H1 (cell line): ENCODE measurements around the gene MED17. TPM values are rescaled to one million over a fixed set of nuclear protein-coding genes. Genes with fewer than 3 reads are reported as not detected.

ENCODE experiments used
- CTCF ChIA-PET: fragments of 300-600 bp; sonication (Branson Sonifier 250); formaldehyde crosslinking; loops from one replicate; lab custom pipeline; 2021; ENCODE audit not compliant: partially characterized antibody; lab: Charles Lee
- POLR2A ChIA-PET: fragments of 300-600 bp; sonication (Branson Sonifier 250); formaldehyde crosslinking; loops from one replicate; lab custom pipeline; 2021; ENCODE audit warnings: inconsistent platforms; ENCODE audit not compliant: partially characterized antibody; lab: Charles Lee
- DNase-seq, 2 experiments: peaks; one replicate each; pipeline versions ENCODE4 v3.0.0 to v3.0.0-alpha.2; 2010 to 2022; ENCODE audit warnings: low spot score in 2 of 2, low read depth in 1 of 2, mixed read lengths in 1 of 2
- FAIRE-seq: peaks from 2 replicates; lab custom pipeline; 2011; peaks lifted over from hg19 to GRCh38; lab: Jason Lieb, UNC
- H2AFZ ChIP-seq: 2 replicates; pipeline ENCODE4 v1.8.1; 2012; ENCODE audit warnings: low read length, inconsistent platforms
- H2AK5ac ChIP-seq: 2 replicates; pipeline ENCODE4 v1.6.1; 2013; ENCODE audit warnings: low read depth, low read length
- H2BK120ac ChIP-seq: replicated peaks from 2 replicates; pipeline ENCODE3; 2013; ENCODE audit warnings: low read depth, low read length, inconsistent platforms
- H2BK12ac ChIP-seq: 2 replicates; pipeline ENCODE4 v1.6.1; 2013; ENCODE audit warnings: low read depth, low read length
- H2BK15ac ChIP-seq: 2 replicates; pipeline ENCODE4 v1.6.1; 2013; ENCODE audit warnings: low read length
- H2BK20ac ChIP-seq: 2 replicates; pipeline ENCODE4 v1.6.1; 2013; ENCODE audit warnings: low read length
- H2BK5ac ChIP-seq: 2 replicates; pipeline ENCODE4 v1.6.1; 2013; ENCODE audit warnings: low read depth, low read length
- H3K14ac ChIP-seq: 2 replicates; pipeline ENCODE4 v1.6.1; 2013; ENCODE audit warnings: inconsistent platforms; ENCODE audit not compliant: insufficient read length
- H3K18ac ChIP-seq: 2 replicates; pipeline ENCODE4 v1.6.1; 2013; ENCODE audit warnings: low read length; ENCODE audit errors: extremely low read depth
- H3K23ac ChIP-seq: 2 replicates; pipeline ENCODE4 v1.6.1; 2013; ENCODE audit warnings: inconsistent platforms; ENCODE audit not compliant: insufficient read length
- H3K23me2 ChIP-seq: 2 replicates; pipeline ENCODE4 v1.6.1; 2013; ENCODE audit warnings: low read depth, low read length
- H3K27ac ChIP-seq: 2 replicates; pipeline ENCODE4 v1.6.1; 2011; ENCODE audit warnings: low read depth, low read length, inconsistent platforms
- H3K27me3 ChIP-seq, 4 experiments: replicated peaks in 1 of 4; 1 replicate in 1 of 4; 2 replicates in 3 of 4; pipeline versions ENCODE4 v1.6.1 to v1.8.1; 2011 to 2013; ENCODE audit warnings: low read length in 3 of 4, mild to moderate bottlenecking in 3 of 4, inconsistent platforms in 2 of 4, mixed read lengths in 2 of 4, moderate library complexity in 1 of 4; ENCODE audit not compliant: control insufficient read depth in 3 of 4, insufficient read depth in 3 of 4; ENCODE audit errors: extremely low read depth in 1 of 4
- H3K36me3 ChIP-seq, 4 experiments: 2 replicates each; pipeline versions ENCODE4 v1.6.1 to v1.8.1; 2011 to 2013; ENCODE audit warnings: mild to moderate bottlenecking in 4 of 4, low read length in 3 of 4, moderate library complexity in 2 of 4, control low read depth in 1 of 4, inconsistent platforms in 1 of 4; ENCODE audit not compliant: insufficient read depth in 4 of 4, control insufficient read depth in 2 of 4
- H3K4ac ChIP-seq: replicated peaks from 2 replicates; pipeline ENCODE3; 2013; ENCODE audit warnings: low read length, low read depth, mixed read lengths, inconsistent platforms; ENCODE audit not compliant: insufficient read length
- H3K4me1 ChIP-seq, 4 experiments: replicated peaks in 1 of 4; 1 replicate in 1 of 4; 2 replicates in 3 of 4; pipeline versions ENCODE4 v1.6.1 to v1.8.1; 2011 to 2013; ENCODE audit warnings: low read length in 3 of 4, inconsistent platforms in 2 of 4, mixed read lengths in 1 of 4; ENCODE audit not compliant: insufficient read depth in 4 of 4, control insufficient read depth in 3 of 4
- H3K4me2 ChIP-seq, 2 experiments: 2 replicates each; pipeline versions ENCODE4 v1.6.1 to v1.8.1; 2011 to 2013; ENCODE audit warnings: low read depth in 2 of 2, low read length in 2 of 2, control low read depth in 1 of 2, inconsistent platforms in 1 of 2, mild to moderate bottlenecking in 1 of 2; ENCODE audit not compliant: insufficient read depth in 1 of 2
- H3K4me3 ChIP-seq, 4 experiments: fragments of 200-600, 300-600 bp in 1 of 4; sonication (generic), shearing (Covaris generic), sonication (Bioruptor Twin) in 1 of 4; 2 replicates each; pipeline versions ENCODE4 v1.5.1 to v1.8.1; 2011 to 2016; ENCODE audit warnings: low read length in 4 of 4, low read depth in 3 of 4, control low read depth in 2 of 4, inconsistent platforms in 2 of 4, mild to moderate bottlenecking in 2 of 4, mixed read lengths in 1 of 4, moderate library complexity in 1 of 4; ENCODE audit not compliant: insufficient read depth in 2 of 4; ENCODE audit errors: extremely low read depth in 1 of 4
- H3K56ac ChIP-seq: replicated peaks from 2 replicates; pipeline ENCODE3; 2013; ENCODE audit warnings: low read depth, mild to moderate bottlenecking, mixed read lengths, low read length, inconsistent platforms; ENCODE audit not compliant: insufficient read length
- H3K79me1 ChIP-seq: 2 replicates; pipeline ENCODE4 v1.6.1; 2013; ENCODE audit warnings: low read depth, low read length, control low read depth
- H3K79me2 ChIP-seq, 2 experiments: 2 replicates each; pipeline versions ENCODE4 v1.6.1 to v1.8.1; 2012 to 2013; ENCODE audit warnings: low read length in 2 of 2, mild to moderate bottlenecking in 2 of 2, inconsistent platforms in 1 of 2; ENCODE audit not compliant: insufficient read depth in 2 of 2, control insufficient read depth in 1 of 2
- H3K9ac ChIP-seq, 4 experiments: replicated peaks in 1 of 4; 1 replicate in 1 of 4; 2 replicates in 3 of 4; pipeline versions ENCODE4 v1.6.1 to v1.8.1; 2011 to 2013; ENCODE audit warnings: low read depth in 3 of 4, low read length in 3 of 4, control low read depth in 2 of 4, mild to moderate bottlenecking in 2 of 4, moderate library complexity in 2 of 4, inconsistent platforms in 1 of 4; ENCODE audit errors: extremely low read depth in 1 of 4
- H3K9me3 ChIP-seq, 2 experiments: 2 replicates each; pipeline versions ENCODE4 v1.6.1 to v1.8.1; 2012 to 2013; ENCODE audit warnings: mild to moderate bottlenecking in 2 of 2, moderate library complexity in 2 of 2, control low read depth in 1 of 2, inconsistent platforms in 1 of 2, low read depth in 1 of 2, low read length in 1 of 2, mixed read lengths in 1 of 2; ENCODE audit not compliant: insufficient read depth in 2 of 2
- H4K20me1 ChIP-seq, 2 experiments: replicated peaks in 1 of 2; 2 replicates each; pipeline versions ENCODE3 to v1.8.1; 2011 to 2013; ENCODE audit warnings: inconsistent platforms in 2 of 2, low read length in 2 of 2, mild to moderate bottlenecking in 1 of 2; ENCODE audit not compliant: insufficient read depth in 2 of 2, control insufficient read depth in 1 of 2
- H4K5ac ChIP-seq: 2 replicates; pipeline ENCODE4 v1.6.1; 2013; ENCODE audit warnings: low read length, low read depth, mixed read lengths, inconsistent platforms; ENCODE audit not compliant: insufficient read length
- H4K8ac ChIP-seq: 2 replicates; pipeline ENCODE4 v1.8.0; 2013; ENCODE audit warnings: mild to moderate bottlenecking, moderate library complexity, low read length, inconsistent platforms; ENCODE audit not compliant: insufficient read depth; ENCODE audit errors: extremely low read depth
- H4K91ac ChIP-seq: replicated peaks from 2 replicates; pipeline ENCODE3; 2013; ENCODE audit warnings: low read length, mixed read lengths, inconsistent platforms; ENCODE audit not compliant: insufficient read length
- CREB1 ChIP-seq: IDR thresholded peaks from 2 replicates; pipeline ENCODE4 v1.6.1; 2012; ENCODE audit warnings: inconsistent platforms
- HDAC6 ChIP-seq: IDR thresholded peaks from one replicate; pipeline ENCODE4 v1.7.1; 2012; ENCODE audit warnings: low read depth, mild to moderate bottlenecking, inconsistent platforms, low read length, moderate library complexity
- TBP ChIP-seq: IDR thresholded peaks from 2 replicates; pipeline ENCODE4 v1.6.1; 2011; ENCODE audit warnings: low read depth, low read length, improper control_type of control experiment
- WGBS, 2 experiments: shearing (Covaris generic) in 1 of 2; methylation state at CpG; one replicate each; pipeline versions ENCODE4 v1.1.6 to v1.1.7; 2013 to 2015; ENCODE audit warnings: low lambda C conversion rate in 2 of 2, mixed read lengths in 2 of 2, inconsistent platforms in 1 of 2, low coverage in 1 of 2, missing lambda C conversion rate in 1 of 2; ENCODE audit not compliant: insufficient replicate concordance in 2 of 2, insufficient coverage in 1 of 2, insufficient read length in 1 of 2; ENCODE audit errors: extremely low coverage in 1 of 2, missing lambda C conversion rate in 1 of 2; 5-methylcytosine and 5-hydroxymethylcytosine counted together
- polyA plus RNA-seq, 7 experiments: library from polyadenylated mRNA; depleted of rRNA in 3 of 7; stranded (reverse) in 5 of 7; unstranded in 2 of 7; fragments of >200 nt in 5 of 7; fragments of 200-250 nt in 2 of 7; gene quantifications; 1 replicate in 5 of 7; 2 replicates in 1 of 7; 4 replicates in 1 of 7; pipeline versions ENCODE4 v1.2.1 to v1.2.3, GENCODE V29; 2011 to 2013; ENCODE audit warnings: missing spikeins in 2 of 7, mixed read lengths in 2 of 7
- total RNA-seq: library from RNA; stranded (reverse); fragmentation: NEBNext Ultra II Directional; extraction: Animal tissue kit (Norgen Biotek cat#: 25700); gene quantifications from 2 replicates; pipeline ENCODE4 v1.2.1, GENCODE V29; 2021
- TF ChIP-seq, protein P1 (sequence below): IDR thresholded peaks from 2 replicates; pipeline ENCODE4 v1.6.1; 2012; ENCODE audit warnings: low read length, inconsistent platforms
- TF ChIP-seq, protein P2 (sequence below), 3 experiments: IDR thresholded peaks; 1 replicate in 2 of 3; 2 replicates in 1 of 3; pipeline versions ENCODE4 v1.5.1 to v1.6.1; 2011; ENCODE audit warnings: low read length in 3 of 3, mild to moderate bottlenecking in 3 of 3, inconsistent platforms in 2 of 3, low read depth in 1 of 3, moderate library complexity in 1 of 3; ENCODE audit not compliant: insufficient read depth in 1 of 3; ENCODE audit errors: control extremely low read depth in 1 of 3

Gene MED17
- total and polyA plus RNA-seq, 2 of the 8 experiments (the other 6 are each of a cell fraction or from before 2014, with no cell fraction given) = 8.8 to 33.7 TPM

DNA sequence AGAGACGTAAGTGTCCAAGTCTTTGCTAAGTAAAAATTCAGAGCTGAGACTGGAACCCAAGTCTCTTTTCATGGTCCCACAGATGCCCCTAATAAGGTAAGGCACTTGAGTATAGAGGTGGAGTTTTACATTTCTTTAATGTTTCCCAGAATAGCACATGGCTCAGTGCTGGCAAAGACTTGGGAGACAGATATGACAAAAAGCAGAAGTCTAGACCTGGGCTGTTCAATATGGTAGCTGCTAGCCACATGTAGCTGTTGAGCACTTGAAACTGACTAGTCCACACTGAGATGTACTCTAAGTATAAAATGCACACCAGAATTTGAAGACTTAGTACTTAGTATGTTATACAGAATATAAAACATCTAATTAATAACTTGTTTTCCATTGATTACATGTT is 48.7 kb downstream of the MED17 start:
- H3K4me1 ChIP-seq = no peaks in the 10 kb centered on the region
- no peak for FAIRE-seq
- H3K18ac ChIP-seq = no peak overlapping the region
- no peaks in the 10 kb centered on the region for H3K79me2 ChIP-seq
- no peak for DNase-seq
- no peak overlapping the region for H2AFZ ChIP-seq
- no peak overlapping the region for H3K27ac ChIP-seq
- H3K79me1 ChIP-seq = no peaks in the 10 kb centered on the region
- H3K14ac ChIP-seq = no peak overlapping the region
- no peaks in the 10 kb centered on the region for H3K9me3 ChIP-seq
- H3K23me2 ChIP-seq = no peaks in the 10 kb centered on the region
- WGBS, 2 experiments = 95% methylated on average over 1 of the region's 1 CpG; no CpG with 5 or more reads in 1 of the 2 experiments
- H3K23ac ChIP-seq = no peak overlapping the region
- no peak overlapping the region for H2BK20ac ChIP-seq
- H2BK12ac ChIP-seq = no peak overlapping the region
- H4K91ac ChIP-seq = no peak overlapping the region
- H3K56ac ChIP-seq = no peak overlapping the region
- H4K8ac ChIP-seq = no peak overlapping the region
- TF ChIP-seq TBP (no peak), CREB1 (no peak), HDAC6 (no peak)
- TF ChIP-seq, protein P1, sequence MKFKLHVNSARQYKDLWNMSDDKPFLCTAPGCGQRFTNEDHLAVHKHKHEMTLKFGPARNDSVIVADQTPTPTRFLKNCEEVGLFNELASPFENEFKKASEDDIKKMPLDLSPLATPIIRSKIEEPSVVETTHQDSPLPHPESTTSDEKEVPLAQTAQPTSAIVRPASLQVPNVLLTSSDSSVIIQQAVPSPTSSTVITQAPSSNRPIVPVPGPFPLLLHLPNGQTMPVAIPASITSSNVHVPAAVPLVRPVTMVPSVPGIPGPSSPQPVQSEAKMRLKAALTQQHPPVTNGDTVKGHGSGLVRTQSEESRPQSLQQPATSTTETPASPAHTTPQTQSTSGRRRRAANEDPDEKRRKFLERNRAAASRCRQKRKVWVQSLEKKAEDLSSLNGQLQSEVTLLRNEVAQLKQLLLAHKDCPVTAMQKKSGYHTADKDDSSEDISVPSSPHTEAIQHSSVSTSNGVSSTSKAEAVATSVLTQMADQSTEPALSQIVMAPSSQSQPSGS = no peak
- TF ChIP-seq, protein P2, sequence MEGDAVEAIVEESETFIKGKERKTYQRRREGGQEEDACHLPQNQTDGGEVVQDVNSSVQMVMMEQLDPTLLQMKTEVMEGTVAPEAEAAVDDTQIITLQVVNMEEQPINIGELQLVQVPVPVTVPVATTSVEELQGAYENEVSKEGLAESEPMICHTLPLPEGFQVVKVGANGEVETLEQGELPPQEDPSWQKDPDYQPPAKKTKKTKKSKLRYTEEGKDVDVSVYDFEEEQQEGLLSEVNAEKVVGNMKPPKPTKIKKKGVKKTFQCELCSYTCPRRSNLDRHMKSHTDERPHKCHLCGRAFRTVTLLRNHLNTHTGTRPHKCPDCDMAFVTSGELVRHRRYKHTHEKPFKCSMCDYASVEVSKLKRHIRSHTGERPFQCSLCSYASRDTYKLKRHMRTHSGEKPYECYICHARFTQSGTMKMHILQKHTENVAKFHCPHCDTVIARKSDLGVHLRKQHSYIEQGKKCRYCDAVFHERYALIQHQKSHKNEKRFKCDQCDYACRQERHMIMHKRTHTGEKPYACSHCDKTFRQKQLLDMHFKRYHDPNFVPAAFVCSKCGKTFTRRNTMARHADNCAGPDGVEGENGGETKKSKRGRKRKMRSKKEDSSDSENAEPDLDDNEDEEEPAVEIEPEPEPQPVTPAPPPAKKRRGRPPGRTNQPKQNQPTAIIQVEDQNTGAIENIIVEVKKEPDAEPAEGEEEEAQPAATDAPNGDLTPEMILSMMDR (IDR thresholded peaks at IDR 0.05; ENCODE audit: control extremely low read depth in 1 of 3, insufficient read depth in 1 of 3, low read depth in 1 of 3, low read length in 3 of 3) = no peak
- TF ChIP-seq, all 59 proteins: peak for 0
- no peak overlapping the region for H2AK5ac ChIP-seq
- POLR2A ChIA-PET = interaction anchor here (1.5 kb wide), 1 partner anchor 47 kb away, joined by 3 read pairs; no protein-coding TSS in a partner anchor
- no peak overlapping the region for H3K9ac ChIP-seq
- CTCF ChIA-PET = no interaction called here
- no peak overlapping the region for H2BK5ac ChIP-seq
- no peaks in the 10 kb centered on the region for H3K27me3 ChIP-seq
- no peak overlapping the region for H3K4me3 ChIP-seq
- H3K4ac ChIP-seq = no peak overlapping the region
- no peaks in the 10 kb centered on the region for H3K36me3 ChIP-seq
- H3K4me2 ChIP-seq = no peak overlapping the region
- no peak overlapping the region for H4K5ac ChIP-seq
- H2BK15ac ChIP-seq = no peak overlapping the region
- H4K20me1 ChIP-seq = no peaks in the 10 kb centered on the region
- no peak overlapping the region for H2BK120ac ChIP-seq
